Measurements from ENCODE around the gene DAO.

Gene DAO

GRCh38 chr12:108918960-108919642 is 39.2 kb downstream of the DAO start:
- no peak for DNase-seq (ENCODE audit: low read depth in 3 of 3)

GRCh38 chr12:108921946-108922345 is 42.1 kb downstream of the DAO start:
- no peak for DNase-seq (ENCODE audit: low read depth in 3 of 3)

- DNase-seq (ENCODE audit: low read depth in 3 of 3): no peak
Observed at GRCh38 chr12:108922918-108923317, 43.0 kb downstream of the DAO start.

- no peak for DNase-seq (ENCODE audit: low read depth in 3 of 3)
Observed at GRCh38 chr12:108928695-108929094, 48.8 kb downstream of the DAO start.

- DNase-seq (ENCODE audit: low read depth in 3 of 3): no peak
Observed at GRCh38 chr12:108930155-108930554, 50.3 kb downstream of the DAO start.

GRCh38 chr12:108930756-108931155 is 50.9 kb downstream of the DAO start:
- DNase-seq (ENCODE audit: low read depth in 3 of 3): no peak

GRCh38 chr12:108933949-108934348 is 54.1 kb downstream of the DAO start:
- no peak for DNase-seq (ENCODE audit: low read depth in 3 of 3)

GRCh38 chr12:108935159-108935763 is 55.4 kb downstream of the DAO start:
- no peak for DNase-seq (ENCODE audit: low read depth in 3 of 3)

- no peak for DNase-seq (ENCODE audit: low read depth in 3 of 3)
Observed at GRCh38 chr12:108938247-108938924, 58.5 kb downstream of the DAO start.

- no peak for DNase-seq (ENCODE audit: low read depth in 3 of 3)
Observed at GRCh38 chr12:108939594-108939993, 59.7 kb downstream of the DAO start.

- no peak for DNase-seq (ENCODE audit: low read depth in 3 of 3)
Observed at GRCh38 chr12:108940138-108940537, 60.2 kb downstream of the DAO start.

GRCh38 chr12:108947097-108947496 is 67.2 kb downstream of the DAO start:
- no peak for DNase-seq (ENCODE audit: low read depth in 3 of 3)

GRCh38 chr12:108948367-108948766 is 68.5 kb downstream of the DAO start:
- no peak for DNase-seq (ENCODE audit: low read depth in 3 of 3)

- no peak for DNase-seq (ENCODE audit: low read depth in 3 of 3)
Observed at GRCh38 chr12:108949976-108950375, 70.1 kb downstream of the DAO start.
